H1 (cell line): ENCODE results near the gene LHPP. TPM values are rescaled to one million over a fixed set of nuclear protein-coding genes. Genes with fewer than 3 reads are reported as not detected.

ENCODE experiments used
- CTCF ChIA-PET: fragments of 300-600 bp; sonication (Branson Sonifier 250); formaldehyde crosslinking; loops from one replicate; lab custom pipeline; 2021; ENCODE audit not compliant: partially characterized antibody; lab: Charles Lee
- POLR2A ChIA-PET: fragments of 300-600 bp; sonication (Branson Sonifier 250); formaldehyde crosslinking; loops from one replicate; lab custom pipeline; 2021; ENCODE audit warnings: inconsistent platforms; ENCODE audit not compliant: partially characterized antibody; lab: Charles Lee
- DNase-seq, 2 experiments: peaks; one replicate each; pipeline versions ENCODE4 v3.0.0 to v3.0.0-alpha.2; 2010 to 2022; ENCODE audit warnings: low spot score in 2 of 2, low read depth in 1 of 2, mixed read lengths in 1 of 2
- FAIRE-seq: peaks from 2 replicates; lab custom pipeline; 2011; peaks lifted over from hg19 to GRCh38; lab: Jason Lieb, UNC
- H2AFZ ChIP-seq: 2 replicates; pipeline ENCODE4 v1.8.1; 2012; ENCODE audit warnings: low read length, inconsistent platforms
- H2AK5ac ChIP-seq: 2 replicates; pipeline ENCODE4 v1.6.1; 2013; ENCODE audit warnings: low read depth, low read length
- H2BK120ac ChIP-seq: replicated peaks from 2 replicates; pipeline ENCODE3; 2013; ENCODE audit warnings: low read depth, low read length, inconsistent platforms
- H2BK12ac ChIP-seq: 2 replicates; pipeline ENCODE4 v1.6.1; 2013; ENCODE audit warnings: low read depth, low read length
- H2BK15ac ChIP-seq: 2 replicates; pipeline ENCODE4 v1.6.1; 2013; ENCODE audit warnings: low read length
- H2BK20ac ChIP-seq: 2 replicates; pipeline ENCODE4 v1.6.1; 2013; ENCODE audit warnings: low read length
- H2BK5ac ChIP-seq: 2 replicates; pipeline ENCODE4 v1.6.1; 2013; ENCODE audit warnings: low read depth, low read length
- H3K14ac ChIP-seq: 2 replicates; pipeline ENCODE4 v1.6.1; 2013; ENCODE audit warnings: inconsistent platforms; ENCODE audit not compliant: insufficient read length
- H3K18ac ChIP-seq: 2 replicates; pipeline ENCODE4 v1.6.1; 2013; ENCODE audit warnings: low read length; ENCODE audit errors: extremely low read depth
- H3K23ac ChIP-seq: 2 replicates; pipeline ENCODE4 v1.6.1; 2013; ENCODE audit warnings: inconsistent platforms; ENCODE audit not compliant: insufficient read length
- H3K23me2 ChIP-seq: 2 replicates; pipeline ENCODE4 v1.6.1; 2013; ENCODE audit warnings: low read depth, low read length
- H3K27ac ChIP-seq: 2 replicates; pipeline ENCODE4 v1.6.1; 2011; ENCODE audit warnings: low read depth, low read length, inconsistent platforms
- H3K27me3 ChIP-seq, 4 experiments: replicated peaks in 1 of 4; 1 replicate in 1 of 4; 2 replicates in 3 of 4; pipeline versions ENCODE4 v1.6.1 to v1.8.1; 2011 to 2013; ENCODE audit warnings: low read length in 3 of 4, mild to moderate bottlenecking in 3 of 4, inconsistent platforms in 2 of 4, mixed read lengths in 2 of 4, moderate library complexity in 1 of 4; ENCODE audit not compliant: control insufficient read depth in 3 of 4, insufficient read depth in 3 of 4; ENCODE audit errors: extremely low read depth in 1 of 4
- H3K36me3 ChIP-seq, 4 experiments: 2 replicates each; pipeline versions ENCODE4 v1.6.1 to v1.8.1; 2011 to 2013; ENCODE audit warnings: mild to moderate bottlenecking in 4 of 4, low read length in 3 of 4, moderate library complexity in 2 of 4, control low read depth in 1 of 4, inconsistent platforms in 1 of 4; ENCODE audit not compliant: insufficient read depth in 4 of 4, control insufficient read depth in 2 of 4
- H3K4ac ChIP-seq: replicated peaks from 2 replicates; pipeline ENCODE3; 2013; ENCODE audit warnings: low read length, low read depth, mixed read lengths, inconsistent platforms; ENCODE audit not compliant: insufficient read length
- H3K4me1 ChIP-seq, 4 experiments: replicated peaks in 1 of 4; 1 replicate in 1 of 4; 2 replicates in 3 of 4; pipeline versions ENCODE4 v1.6.1 to v1.8.1; 2011 to 2013; ENCODE audit warnings: low read length in 3 of 4, inconsistent platforms in 2 of 4, mixed read lengths in 1 of 4; ENCODE audit not compliant: insufficient read depth in 4 of 4, control insufficient read depth in 3 of 4
- H3K4me2 ChIP-seq, 2 experiments: 2 replicates each; pipeline versions ENCODE4 v1.6.1 to v1.8.1; 2011 to 2013; ENCODE audit warnings: low read depth in 2 of 2, low read length in 2 of 2, control low read depth in 1 of 2, inconsistent platforms in 1 of 2, mild to moderate bottlenecking in 1 of 2; ENCODE audit not compliant: insufficient read depth in 1 of 2
- H3K4me3 ChIP-seq, 4 experiments: fragments of 200-600, 300-600 bp in 1 of 4; sonication (generic), shearing (Covaris generic), sonication (Bioruptor Twin) in 1 of 4; 2 replicates each; pipeline versions ENCODE4 v1.5.1 to v1.8.1; 2011 to 2016; ENCODE audit warnings: low read length in 4 of 4, low read depth in 3 of 4, control low read depth in 2 of 4, inconsistent platforms in 2 of 4, mild to moderate bottlenecking in 2 of 4, mixed read lengths in 1 of 4, moderate library complexity in 1 of 4; ENCODE audit not compliant: insufficient read depth in 2 of 4; ENCODE audit errors: extremely low read depth in 1 of 4
- H3K56ac ChIP-seq: replicated peaks from 2 replicates; pipeline ENCODE3; 2013; ENCODE audit warnings: low read depth, mild to moderate bottlenecking, mixed read lengths, low read length, inconsistent platforms; ENCODE audit not compliant: insufficient read length
- H3K79me1 ChIP-seq: 2 replicates; pipeline ENCODE4 v1.6.1; 2013; ENCODE audit warnings: low read depth, low read length, control low read depth
- H3K79me2 ChIP-seq, 2 experiments: 2 replicates each; pipeline versions ENCODE4 v1.6.1 to v1.8.1; 2012 to 2013; ENCODE audit warnings: low read length in 2 of 2, mild to moderate bottlenecking in 2 of 2, inconsistent platforms in 1 of 2; ENCODE audit not compliant: insufficient read depth in 2 of 2, control insufficient read depth in 1 of 2
- H3K9ac ChIP-seq, 4 experiments: replicated peaks in 1 of 4; 1 replicate in 1 of 4; 2 replicates in 3 of 4; pipeline versions ENCODE4 v1.6.1 to v1.8.1; 2011 to 2013; ENCODE audit warnings: low read depth in 3 of 4, low read length in 3 of 4, control low read depth in 2 of 4, mild to moderate bottlenecking in 2 of 4, moderate library complexity in 2 of 4, inconsistent platforms in 1 of 4; ENCODE audit errors: extremely low read depth in 1 of 4
- H3K9me3 ChIP-seq, 2 experiments: 2 replicates each; pipeline versions ENCODE4 v1.6.1 to v1.8.1; 2012 to 2013; ENCODE audit warnings: mild to moderate bottlenecking in 2 of 2, moderate library complexity in 2 of 2, control low read depth in 1 of 2, inconsistent platforms in 1 of 2, low read depth in 1 of 2, low read length in 1 of 2, mixed read lengths in 1 of 2; ENCODE audit not compliant: insufficient read depth in 2 of 2
- H4K20me1 ChIP-seq, 2 experiments: replicated peaks in 1 of 2; 2 replicates each; pipeline versions ENCODE3 to v1.8.1; 2011 to 2013; ENCODE audit warnings: inconsistent platforms in 2 of 2, low read length in 2 of 2, mild to moderate bottlenecking in 1 of 2; ENCODE audit not compliant: insufficient read depth in 2 of 2, control insufficient read depth in 1 of 2
- H4K5ac ChIP-seq: 2 replicates; pipeline ENCODE4 v1.6.1; 2013; ENCODE audit warnings: low read length, low read depth, mixed read lengths, inconsistent platforms; ENCODE audit not compliant: insufficient read length
- H4K8ac ChIP-seq: 2 replicates; pipeline ENCODE4 v1.8.0; 2013; ENCODE audit warnings: mild to moderate bottlenecking, moderate library complexity, low read length, inconsistent platforms; ENCODE audit not compliant: insufficient read depth; ENCODE audit errors: extremely low read depth
- H4K91ac ChIP-seq: replicated peaks from 2 replicates; pipeline ENCODE3; 2013; ENCODE audit warnings: low read length, mixed read lengths, inconsistent platforms; ENCODE audit not compliant: insufficient read length
- CBX5 ChIP-seq: fragments of 300-800, 300-1000 bp; sonication (generic); IDR thresholded peaks from 2 replicates; pipeline ENCODE4 v1.7.1; 2016; ENCODE audit warnings: antibody characterized with exemption, low read length, low read depth
- NRF1 ChIP-seq: IDR thresholded peaks from 2 replicates; pipeline ENCODE4 v1.6.1; 2011; ENCODE audit warnings: mild to moderate bottlenecking, low read depth, low read length, improper control_type of control experiment
- WGBS, 2 experiments: shearing (Covaris generic) in 1 of 2; methylation state at CpG; one replicate each; pipeline versions ENCODE4 v1.1.6 to v1.1.7; 2013 to 2015; ENCODE audit warnings: low lambda C conversion rate in 2 of 2, mixed read lengths in 2 of 2, inconsistent platforms in 1 of 2, low coverage in 1 of 2, missing lambda C conversion rate in 1 of 2; ENCODE audit not compliant: insufficient replicate concordance in 2 of 2, insufficient coverage in 1 of 2, insufficient read length in 1 of 2; ENCODE audit errors: extremely low coverage in 1 of 2, missing lambda C conversion rate in 1 of 2; 5-methylcytosine and 5-hydroxymethylcytosine counted together
- polyA plus RNA-seq, 7 experiments: library from polyadenylated mRNA; depleted of rRNA in 3 of 7; stranded (reverse) in 5 of 7; unstranded in 2 of 7; fragments of >200 nt in 5 of 7; fragments of 200-250 nt in 2 of 7; gene quantifications; 1 replicate in 5 of 7; 2 replicates in 1 of 7; 4 replicates in 1 of 7; pipeline versions ENCODE4 v1.2.1 to v1.2.3, GENCODE V29; 2011 to 2013; ENCODE audit warnings: missing spikeins in 2 of 7, mixed read lengths in 2 of 7
- total RNA-seq: library from RNA; stranded (reverse); fragmentation: NEBNext Ultra II Directional; extraction: Animal tissue kit (Norgen Biotek cat#: 25700); gene quantifications from 2 replicates; pipeline ENCODE4 v1.2.1, GENCODE V29; 2021

The LHPP gene
- total and polyA plus RNA-seq, 2 of the 8 experiments (the other 6 are each of a cell fraction or from before 2014, with no cell fraction given) = 26.0 to 45.0 TPM

DNA sequence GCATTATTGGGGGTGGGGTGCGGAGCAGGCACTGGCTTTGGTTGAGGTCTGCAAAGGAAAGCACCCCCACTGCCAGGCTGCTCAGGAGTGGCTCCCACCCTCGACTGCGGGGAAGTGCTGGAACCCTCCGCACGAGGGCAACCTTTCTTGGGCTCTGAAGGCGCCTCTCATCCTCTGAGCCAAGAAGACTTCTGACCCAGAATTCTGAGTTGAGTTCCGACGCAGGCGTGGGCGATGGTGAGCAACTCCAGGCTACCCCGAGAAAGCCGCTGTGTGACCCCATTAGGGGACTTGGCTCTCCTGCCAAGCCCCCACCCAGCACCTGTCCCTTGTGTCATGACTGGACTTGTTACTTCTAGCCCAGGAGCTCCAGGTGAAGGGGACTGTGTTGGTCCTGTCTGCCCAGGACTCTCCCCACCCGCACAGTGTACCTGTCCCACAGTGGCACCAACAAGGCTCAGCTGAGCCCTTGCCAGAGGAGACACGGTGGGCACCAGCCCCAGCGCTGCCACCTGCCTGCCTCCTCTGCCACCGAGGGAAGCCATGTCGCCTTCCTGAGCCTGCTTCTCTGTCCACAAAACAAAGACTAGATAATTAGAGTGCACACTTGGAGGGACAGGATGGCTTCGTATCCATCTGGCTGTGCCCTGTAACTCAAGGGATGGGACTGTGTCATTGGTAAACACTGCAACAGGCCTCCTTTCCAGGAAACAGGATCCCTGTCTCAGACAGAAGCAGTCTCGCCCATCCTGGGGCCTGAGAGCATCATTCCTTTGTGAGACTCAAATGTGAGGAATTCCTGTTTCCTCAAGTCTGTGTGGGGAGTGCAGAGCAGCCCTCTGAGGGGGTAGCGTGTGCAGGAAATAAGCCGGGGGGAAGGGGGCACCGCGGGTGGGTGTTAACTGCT, 128.8 kb downstream of the LHPP start:
- POLR2A ChIA-PET = no interaction called here

More for the DNA sequence above, 128.8 kb downstream of the LHPP start:
- Histone ChIP-seq H2BK5ac (no peak overlapping the region), H2BK120ac (no peak overlapping the region), H4K20me1 (peaks cover 2% of the 10 kb centered on the region in 2 experiments), H2AK5ac (no peak overlapping the region; the same call in 1 of the 2 replicates), H2AFZ (no peak overlapping the region), H3K4ac (no peak overlapping the region)
- TF ChIP-seq NRF1 = no peak
- no peak for TF ChIP-seq CBX5
- TF ChIP-seq, all 59 proteins: peak for 0
- H3K36me3 ChIP-seq = no peaks in the 10 kb centered on the region
- no peak overlapping the region for H3K56ac ChIP-seq
- H3K4me1 ChIP-seq = no peaks in the 10 kb centered on the region
- H3K23me2 ChIP-seq = no peaks in the 10 kb centered on the region
- FAIRE-seq (no peak), DNase-seq (no peak)
- H3K27ac ChIP-seq = no peak overlapping the region
- peak overlapping the region; percentile 72; the same call in 1 of the 2 replicates for H2BK20ac ChIP-seq
- no peak overlapping the region for H2BK15ac ChIP-seq
- no peak overlapping the region for H3K18ac ChIP-seq
- no peaks in the 10 kb centered on the region for H3K27me3 ChIP-seq
- no peak overlapping the region for H3K4me2 ChIP-seq
- WGBS, 2 experiments = 90% methylated on average over 23 of the region's 23 CpGs; no CpG with 5 or more reads in 1 of the 2 experiments
- H3K23ac ChIP-seq = no peak overlapping the region
- H2BK12ac ChIP-seq = 0 out of 2 replicates have a peak overlapping the region, but pooled peaks have one; percentile 39
- CTCF ChIA-PET = interaction anchor here (0.6 to 1.2 kb wide), 6 partner anchors 13 to 207 kb away, joined by 3 to 8 read pairs (median 4); no protein-coding TSS in a partner anchor
- H3K9ac ChIP-seq = no peak overlapping the region
- H4K91ac ChIP-seq = peak overlapping the region; percentile 26
- no peaks in the 10 kb centered on the region for H3K79me2 ChIP-seq
- no peak overlapping the region for H4K8ac ChIP-seq
- no peak overlapping the region for H3K14ac ChIP-seq
- H3K9me3 ChIP-seq = no peaks in the 10 kb centered on the region
- no peak overlapping the region for H4K5ac ChIP-seq
- H3K79me1 ChIP-seq = no peaks in the 10 kb centered on the region
- no peak overlapping the region for H3K4me3 ChIP-seq
